Measurements from ENCODE around the gene FFAR2.

FFAR2 gene

DNA sequence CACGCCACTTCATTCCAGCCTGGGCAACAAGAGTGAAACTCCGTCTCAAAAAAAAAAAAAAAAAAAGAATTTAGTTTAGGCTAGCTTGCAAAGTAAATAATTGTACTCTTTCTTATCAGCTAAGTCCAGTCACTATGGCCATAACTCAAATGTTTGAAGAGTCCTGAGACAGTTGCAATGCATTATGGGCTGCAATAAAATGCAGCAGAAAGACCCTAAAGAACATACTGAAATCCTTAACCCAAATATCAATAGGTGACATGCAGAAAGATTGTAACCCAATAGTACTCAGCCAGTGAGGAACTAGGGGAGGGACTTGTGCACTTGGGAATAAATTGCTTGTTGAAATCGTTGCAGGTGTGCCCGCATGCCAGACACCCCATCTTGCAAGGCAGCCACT lies 20.9 kb upstream of the FFAR2 start:
- no peak for DNase-seq

DNA sequence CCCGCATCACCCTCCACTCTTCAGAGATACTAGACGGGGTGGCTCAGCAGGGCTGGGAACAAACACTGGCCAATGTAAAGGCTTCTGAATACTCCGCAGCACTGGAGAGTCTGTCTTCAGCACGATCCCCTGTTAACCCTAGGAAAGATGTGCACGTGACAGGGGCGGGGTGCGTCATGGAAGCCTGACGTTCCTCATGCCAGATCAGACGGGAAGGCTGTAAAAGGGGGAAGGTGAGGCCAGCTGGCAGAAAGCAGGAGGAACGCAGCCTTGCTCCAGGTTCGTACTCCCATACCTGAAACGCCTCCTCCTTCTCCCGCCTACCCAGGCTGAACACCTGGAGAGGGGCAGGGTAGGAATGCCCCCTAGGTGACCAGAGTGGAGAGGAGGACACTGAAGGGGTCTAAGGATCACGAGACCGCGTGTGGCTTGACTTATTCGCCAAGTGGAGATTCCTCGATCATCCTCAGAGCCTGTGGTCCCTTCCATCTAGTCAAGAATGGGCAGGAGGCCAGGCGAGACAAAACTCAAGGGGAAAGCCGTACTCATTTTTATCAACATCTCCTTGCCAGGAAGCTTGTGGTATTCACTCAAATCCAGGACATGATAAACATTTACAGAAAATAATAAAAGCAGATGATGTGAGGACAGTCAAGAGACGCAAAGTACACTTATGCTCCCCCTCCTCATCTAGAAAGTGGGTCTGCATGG lies 18.2 kb upstream of the FFAR2 start:
- no peak for DNase-seq

DNA sequence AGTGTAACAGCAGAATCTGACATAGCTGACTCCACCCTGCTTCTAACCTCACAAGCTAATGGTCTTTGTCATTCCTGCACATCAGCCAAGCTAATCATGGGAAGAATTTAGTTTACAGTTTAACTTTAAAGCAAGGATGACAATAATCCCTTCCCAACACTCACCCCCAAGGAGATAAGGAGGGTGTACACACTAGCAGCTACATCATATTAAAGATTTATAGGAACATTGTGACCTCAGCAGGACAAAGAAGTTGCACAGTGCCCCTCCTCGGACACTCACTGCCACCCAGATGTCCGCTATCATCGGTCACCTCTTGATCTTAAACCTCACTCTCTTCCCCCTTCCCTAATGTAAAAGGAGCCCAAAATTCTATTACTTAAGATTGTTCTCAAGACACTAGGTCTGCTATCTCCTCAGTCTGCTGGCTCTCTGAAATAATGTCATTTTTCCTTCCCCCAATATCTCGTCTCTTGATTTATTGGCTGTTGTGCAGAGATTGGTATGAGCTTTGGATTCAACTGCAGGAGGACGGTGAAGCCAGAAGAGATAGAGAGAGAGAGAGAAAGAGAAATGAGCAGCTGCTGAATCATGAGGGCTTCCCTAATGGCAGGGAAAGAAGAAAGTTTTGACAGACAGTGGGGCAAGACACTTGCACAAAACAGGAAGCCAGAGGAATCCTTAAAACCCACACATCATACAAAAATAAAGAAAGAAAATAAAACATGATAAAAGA lies 17.5 kb upstream of the FFAR2 start:
- no peak for DNase-seq

DNA sequence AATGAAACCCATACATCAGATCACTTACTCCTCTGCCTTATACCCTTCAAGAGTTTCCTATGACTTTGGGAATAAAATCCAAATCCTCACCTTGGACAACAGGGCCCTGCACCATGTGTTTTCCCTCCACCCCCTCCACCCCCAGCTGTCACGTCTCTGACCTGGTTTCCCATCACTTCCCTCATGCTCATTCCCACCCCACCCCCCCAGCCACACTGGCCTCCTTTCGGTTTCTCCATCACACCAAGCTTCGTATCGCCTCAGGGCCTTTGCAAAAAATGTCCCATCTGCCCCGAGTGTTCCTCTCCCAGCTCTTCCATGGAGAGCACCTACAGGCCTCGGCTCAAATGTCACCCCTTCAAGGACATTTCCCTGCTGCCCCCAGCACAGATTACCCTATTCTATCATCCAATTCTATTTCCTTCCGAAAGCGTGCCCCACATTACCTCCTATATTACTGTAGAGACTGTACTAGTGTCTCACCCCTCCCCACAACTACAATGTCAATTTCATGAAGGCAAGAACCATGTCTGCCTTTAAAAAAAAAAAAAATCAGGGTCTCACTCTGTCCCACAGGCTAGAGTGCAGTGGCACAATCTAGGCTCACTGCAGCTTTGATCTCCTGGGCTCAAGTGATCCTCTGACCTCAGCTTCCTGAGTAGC lies 16.8 kb upstream of the FFAR2 start:
- DNase-seq = no peak

DNA sequence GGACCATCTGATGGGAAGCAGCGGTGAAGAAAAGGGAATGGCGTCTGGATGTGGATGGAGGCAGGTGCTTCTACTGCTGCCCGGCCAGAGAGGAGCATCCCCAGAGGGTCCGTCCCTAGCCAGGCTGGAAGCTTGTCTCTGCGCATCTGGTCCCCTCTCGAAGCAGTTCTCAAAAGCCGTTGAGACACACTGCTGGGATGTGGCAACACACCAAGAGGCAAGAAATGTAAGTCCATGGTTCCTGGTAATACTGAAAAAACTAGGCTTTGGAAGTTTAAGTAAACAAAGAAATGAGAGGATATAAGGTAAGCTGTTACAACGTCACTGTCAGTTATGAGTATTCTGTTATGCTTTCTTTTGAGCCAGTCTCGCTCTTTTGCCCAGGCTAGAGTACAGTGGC lies 15.1 kb upstream of the FFAR2 start:
- DNase-seq = no peak

DNA sequence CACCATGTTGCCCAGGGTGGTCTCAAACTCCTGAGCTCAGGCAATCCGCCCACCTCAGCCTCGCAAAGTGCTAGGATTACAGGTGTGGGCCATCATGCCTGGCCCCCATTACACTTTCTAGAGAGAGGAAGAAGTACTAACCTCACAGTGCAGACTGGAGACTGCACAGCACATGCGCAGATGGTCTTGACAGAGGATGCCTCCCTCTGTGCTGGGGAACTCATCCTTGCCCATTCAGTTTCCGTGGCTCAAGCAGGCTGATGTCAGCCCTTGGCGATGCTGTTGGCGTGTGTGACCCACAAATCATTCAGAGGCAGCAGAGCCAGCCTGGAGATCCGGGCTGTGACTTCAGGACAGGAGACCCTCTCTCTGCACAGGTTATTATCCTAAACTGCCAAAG lies 14.6 kb upstream of the FFAR2 start:
- DNase-seq = no peak

DNA sequence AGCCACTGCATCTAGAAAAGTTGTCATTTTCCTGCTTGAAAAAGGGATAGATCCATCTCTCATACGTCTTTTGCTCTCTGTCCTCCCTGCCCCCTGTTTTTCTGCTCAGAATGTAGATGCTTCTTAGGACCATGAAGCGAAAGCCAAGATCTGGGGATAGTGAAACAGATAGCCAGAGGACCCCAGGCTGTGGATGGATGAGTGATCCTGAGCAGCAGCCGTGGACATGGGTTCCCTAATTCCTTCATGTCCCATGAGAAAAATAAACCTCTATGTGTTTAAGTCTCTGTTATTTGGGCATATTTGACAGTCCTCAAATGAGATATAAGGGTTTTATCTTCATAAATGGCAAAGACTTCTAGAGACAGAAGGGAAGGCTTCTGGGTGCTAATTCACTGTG lies 12.2 kb upstream of the FFAR2 start:
- no peak for DNase-seq

DNA sequence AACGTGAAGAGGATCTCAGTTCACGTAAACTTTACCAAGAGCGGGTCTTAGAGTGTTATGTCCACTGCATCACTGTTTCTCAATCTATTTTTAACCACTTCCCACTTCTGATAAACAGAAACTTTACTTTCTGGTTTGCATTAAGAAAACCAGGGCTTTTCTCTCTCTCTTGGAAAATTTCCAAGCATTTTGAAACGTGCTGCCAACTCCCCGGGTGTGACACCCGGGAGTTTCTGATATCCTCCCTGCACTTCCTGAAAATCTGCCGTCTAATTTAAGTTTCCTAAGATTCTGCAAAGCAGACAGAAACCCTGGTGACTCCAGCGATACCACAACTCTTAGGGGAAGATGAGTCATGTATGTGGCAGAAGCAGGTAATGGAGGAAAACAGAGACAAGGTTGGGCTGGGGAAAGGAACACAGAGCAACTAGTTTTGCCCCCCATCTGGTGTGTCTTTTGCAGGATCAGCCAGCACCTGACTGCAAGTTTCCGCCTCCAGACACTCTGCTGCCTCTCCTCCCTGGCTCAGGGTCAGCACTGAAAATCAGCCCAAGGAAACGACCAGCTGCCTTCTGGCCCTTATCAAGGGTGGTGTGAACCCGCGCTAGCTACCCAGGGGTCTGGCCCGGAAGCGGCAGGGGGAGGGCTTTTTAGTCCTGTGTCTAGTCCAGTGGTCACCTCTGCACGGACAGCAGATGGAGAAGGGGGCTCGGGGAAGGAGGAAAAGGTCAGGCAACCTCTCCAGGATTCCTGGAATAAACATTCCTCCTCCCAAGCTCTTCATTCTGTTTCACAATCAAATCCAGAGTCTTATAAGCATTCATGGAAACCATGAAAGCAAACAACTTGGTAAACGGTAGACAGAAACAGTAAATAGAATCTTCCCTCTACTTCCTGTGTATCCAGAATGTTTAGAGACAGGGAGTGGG lies 11.3 kb upstream of the FFAR2 start:
- DNase-seq = no peak

DNA sequence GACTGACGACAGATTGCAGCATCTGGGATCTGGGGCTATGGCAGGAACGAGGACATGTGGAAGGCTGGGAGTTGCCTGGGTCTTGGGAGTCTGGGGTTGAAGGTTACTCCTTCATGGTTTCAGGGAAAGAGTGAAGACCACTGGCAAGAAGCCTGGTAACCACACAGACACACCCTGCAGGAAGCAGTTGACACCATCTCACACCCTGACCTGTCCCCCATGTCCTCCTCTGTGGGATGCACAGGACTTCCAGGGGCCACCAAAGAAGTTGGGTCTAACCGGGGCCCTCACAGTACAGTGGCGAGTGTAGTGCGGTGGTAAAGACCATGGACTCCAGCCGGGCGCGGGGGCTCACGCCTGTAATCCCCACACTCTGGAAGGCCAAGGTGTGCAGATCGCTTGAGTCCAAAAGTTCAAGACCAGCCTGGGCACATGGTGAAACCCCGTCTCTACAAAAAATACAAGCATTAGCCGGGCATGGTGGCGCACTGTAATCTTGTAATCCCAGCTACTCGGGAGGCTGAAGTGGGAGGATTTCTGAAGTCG lies 10.6 kb upstream of the FFAR2 start:
- DNase-seq = no peak

DNA sequence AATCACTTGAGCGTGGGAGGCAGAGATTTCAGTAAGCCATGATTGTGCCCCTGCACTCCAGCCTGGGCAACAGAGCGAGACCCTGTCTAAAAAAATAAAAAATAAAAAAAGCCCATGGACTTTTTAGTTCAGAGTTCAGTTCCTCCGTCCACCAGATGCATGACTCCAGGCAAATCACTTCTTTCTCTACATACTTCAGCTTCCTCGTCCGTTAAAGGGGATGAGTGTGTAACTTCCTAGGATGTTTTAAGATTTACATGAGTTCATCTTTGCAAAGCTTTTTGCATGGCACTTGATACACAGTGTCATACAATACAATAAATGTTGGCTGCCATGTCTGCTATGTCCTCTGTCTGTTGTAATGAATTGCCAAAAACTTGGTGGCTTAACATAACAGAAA lies 10.0 kb upstream of the FFAR2 start:
- DNase-seq = no peak

DNA sequence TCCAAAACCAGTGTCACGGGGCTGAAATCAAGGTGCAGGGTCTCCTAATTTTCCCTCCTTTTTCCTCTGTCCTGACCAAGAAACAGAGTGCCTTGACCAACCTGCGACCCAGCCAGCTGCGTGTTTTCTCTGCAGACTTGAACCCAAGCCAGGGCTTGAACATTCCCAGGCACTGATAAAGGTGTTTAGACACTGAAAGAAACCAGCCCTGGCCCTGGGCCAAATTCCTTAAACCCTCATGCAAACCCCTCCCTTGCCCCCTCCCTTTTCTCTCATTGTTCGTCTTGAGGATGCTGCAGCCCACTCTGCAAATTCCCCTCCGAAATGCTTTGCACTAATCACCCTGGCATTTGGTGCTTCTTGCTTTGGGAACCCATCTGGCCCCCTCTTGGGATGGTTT lies 9.5 kb upstream of the FFAR2 start:
- no peak for DNase-seq

DNA sequence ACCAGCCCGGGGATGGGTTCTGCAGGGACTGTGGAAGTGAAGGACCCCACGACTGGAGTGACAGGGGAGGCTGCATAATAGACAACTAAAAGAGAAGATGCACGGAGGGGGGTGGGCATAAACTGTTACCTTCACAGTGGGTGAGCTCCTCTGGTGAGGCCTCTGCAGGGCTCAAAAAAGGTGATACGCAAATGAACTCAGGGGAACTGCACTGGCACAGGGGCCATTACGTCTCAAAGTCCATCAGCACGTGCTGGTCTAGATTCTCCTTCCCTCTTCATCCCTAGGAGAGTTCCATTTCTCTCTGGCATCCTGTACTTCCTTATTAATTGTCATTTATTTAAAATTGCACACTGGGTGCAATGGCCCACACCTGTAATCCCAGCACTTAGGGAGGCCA lies 8.1 kb upstream of the FFAR2 start:
- no peak for DNase-seq

DNA sequence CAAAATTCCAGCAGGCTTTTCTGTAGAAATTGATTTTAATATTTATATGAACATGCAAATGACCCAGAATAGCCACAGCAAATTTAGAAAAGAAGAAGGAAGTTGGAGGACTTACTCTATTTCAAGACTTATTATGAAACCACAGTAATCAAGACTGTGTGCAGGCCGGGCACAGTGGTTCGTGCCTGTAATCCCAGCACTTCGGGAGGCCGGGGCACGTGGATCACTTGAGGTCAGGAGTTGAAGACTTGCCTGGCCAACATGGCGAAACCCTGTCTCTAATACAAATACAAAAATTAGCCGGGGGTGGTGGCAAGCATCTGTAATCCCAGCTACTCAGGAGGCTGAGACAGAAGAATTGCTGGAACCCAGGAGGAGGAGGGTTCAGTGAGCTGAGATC lies 6.0 kb upstream of the FFAR2 start:
- DNase-seq = no peak

DNA sequence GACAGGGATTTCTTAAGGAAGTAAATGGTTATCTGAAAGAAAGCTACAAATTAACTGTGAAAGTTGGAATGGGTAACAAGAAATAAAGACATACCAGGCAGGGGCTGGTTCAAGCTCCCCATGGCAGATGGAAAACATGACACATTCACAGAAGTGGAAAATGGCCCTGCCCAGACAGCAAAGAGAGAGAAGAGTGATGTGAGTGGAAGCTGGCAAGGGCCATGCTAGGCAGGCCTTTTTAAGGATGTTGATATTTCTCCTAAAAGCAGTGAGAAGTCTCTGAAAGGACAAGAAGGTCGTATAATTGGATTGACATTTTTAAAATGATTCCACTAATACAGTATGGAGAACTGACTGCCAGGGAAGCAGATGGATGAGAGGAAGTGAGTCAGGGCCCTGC lies 3.3 kb upstream of the FFAR2 start:
- DNase-seq = no peak

DNA sequence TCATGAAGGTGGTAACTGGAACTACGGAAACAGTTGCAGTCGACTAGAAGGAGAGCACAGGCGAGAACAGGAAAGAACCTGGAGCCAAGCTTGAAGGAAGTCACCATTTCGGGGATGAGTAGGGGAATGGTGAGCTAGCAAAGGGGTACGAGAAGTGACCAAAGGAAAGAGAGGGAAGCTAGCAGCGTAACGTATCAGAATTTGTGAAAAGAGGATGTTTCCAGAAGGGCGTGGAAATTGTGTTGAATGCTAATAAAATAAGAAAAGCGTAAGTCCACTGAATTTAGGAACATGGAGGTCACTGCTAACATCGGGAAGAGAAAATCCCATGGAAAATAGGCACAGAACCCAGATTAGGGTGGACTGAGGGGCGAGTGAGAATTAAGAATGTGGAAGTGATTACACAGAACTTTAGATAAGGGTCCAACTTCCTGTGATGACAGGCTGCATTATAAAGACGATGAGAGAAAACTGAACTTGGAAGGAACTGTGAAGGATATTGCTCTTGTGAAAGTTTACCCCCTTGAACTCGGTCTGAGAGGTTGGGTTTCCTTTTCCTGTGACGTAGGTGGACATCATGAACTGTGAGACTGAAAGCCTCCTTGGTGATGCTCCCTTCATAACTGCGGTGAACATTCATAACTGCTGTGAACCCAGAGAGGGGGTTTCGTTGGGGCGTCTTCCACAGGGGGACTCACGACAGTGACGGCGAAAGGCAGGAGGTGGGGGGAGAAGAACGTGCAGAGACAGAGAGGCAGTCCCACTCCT lies 2.0 kb upstream of the FFAR2 start:
- DNase-seq = no peak

DNA sequence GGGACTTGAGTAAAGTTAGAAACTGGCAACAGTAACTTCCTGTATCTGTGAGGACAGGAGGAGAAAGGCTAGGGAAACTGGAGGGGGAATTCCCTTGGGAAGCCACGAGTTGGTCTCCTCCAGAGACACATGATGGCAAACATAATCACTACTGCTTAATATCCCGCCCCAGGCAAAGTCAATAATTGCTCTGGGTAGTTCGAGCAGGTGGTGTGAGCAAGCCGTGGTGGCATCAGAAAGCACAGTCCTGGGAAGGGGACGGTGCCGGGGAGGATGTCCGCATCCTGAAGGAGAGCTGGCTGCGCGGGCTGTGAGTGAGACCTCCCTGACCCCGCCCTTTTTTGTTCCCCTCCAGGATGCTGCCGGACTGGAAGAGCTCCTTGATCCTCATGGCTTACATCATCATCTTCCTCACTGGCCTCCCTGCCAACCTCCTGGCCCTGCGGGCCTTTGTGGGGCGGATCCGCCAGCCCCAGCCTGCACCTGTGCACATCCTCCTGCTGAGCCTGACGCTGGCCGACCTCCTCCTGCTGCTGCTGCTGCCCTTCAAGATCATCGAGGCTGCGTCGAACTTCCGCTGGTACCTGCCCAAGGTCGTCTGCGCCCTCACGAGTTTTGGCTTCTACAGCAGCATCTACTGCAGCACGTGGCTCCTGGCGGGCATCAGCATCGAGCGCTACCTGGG lies 1.4 kb downstream of the FFAR2 start:
- peak; percentile 46 for DNase-seq

DNA sequence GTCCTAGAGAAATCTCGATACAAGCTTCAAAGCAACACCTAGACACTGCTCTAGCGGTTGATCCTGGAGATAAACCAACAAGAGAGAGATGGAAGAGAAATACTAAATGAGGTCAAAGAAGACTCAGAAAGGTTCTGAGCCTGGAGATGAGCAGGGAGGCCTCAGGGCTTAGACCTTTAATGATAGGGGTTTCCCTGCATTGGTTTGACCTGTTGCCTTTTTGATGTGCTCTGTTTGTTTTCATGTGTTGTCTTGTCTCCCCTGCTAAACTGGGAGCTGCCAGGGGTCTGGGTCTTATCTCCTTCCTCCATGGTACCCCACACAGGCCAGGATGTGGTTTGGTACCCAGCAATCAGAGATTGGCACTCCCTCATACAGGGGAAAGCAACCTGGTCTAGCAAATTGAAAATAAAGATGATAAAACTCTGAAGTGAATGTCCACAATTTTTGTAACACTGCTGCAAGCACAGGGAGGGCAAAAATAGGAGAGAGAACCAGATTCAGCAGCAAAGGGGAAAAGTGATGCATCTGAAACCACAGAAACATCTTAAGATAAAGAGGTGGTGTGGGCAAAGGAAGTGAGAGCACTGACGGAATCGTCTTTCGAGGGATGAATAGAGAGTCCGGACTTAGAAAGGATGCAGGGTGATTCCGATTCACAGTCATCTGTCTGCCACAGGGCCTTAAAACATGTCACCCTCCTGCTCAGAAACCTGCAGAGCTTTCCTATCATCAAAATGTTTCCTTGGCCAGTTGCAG lies 3.5 kb downstream of the FFAR2 start:
- DNase-seq = no peak

DNA sequence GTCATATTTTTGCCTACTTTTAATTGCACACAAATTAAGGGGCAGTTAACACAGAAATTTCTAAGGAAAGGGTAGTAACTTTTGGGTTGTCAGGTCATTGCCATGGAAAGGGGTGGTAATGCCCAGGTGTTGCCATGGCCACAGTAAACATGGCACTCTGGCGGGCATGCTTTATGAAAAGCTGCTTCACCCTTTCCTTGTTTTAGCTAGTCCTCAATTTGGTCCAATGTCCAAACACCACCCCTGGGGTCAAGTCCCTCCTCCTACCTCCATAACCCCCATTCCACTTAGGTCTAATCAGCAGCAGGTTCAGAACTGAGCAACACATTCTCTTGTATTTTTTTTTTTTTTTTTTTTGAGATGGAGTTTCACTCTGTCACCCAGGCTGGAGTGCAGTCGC lies 6.6 kb downstream of the FFAR2 start:
- DNase-seq = no peak

DNA sequence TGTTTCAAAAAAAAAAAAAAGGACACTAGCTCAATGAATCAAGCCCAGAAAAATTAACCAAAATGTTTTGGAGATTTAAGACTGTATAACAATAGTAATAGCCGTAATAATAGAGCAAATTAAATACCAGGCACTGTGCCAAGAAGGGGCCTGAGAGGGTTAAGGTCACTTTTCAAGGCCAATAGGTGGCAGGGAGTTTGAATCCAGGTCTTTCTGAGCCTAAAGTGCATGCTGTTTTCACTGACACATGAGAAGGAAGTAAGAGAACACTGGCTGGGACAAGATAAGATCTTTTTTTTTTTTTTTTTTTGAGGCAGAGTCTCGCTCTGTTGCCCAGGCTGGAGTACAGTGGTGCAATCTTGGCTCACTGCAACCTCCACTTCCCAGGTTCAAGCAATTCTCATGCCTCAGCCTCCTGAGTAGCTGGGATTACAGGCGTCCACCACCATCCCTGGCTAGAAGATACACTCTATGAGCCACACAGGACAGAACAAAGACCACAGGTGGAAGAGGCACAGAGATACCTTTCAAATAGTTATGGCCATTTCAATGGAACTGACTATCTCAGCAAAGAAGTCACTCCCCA lies 7.7 kb downstream of the FFAR2 start:
- DNase-seq = no peak

DNA sequence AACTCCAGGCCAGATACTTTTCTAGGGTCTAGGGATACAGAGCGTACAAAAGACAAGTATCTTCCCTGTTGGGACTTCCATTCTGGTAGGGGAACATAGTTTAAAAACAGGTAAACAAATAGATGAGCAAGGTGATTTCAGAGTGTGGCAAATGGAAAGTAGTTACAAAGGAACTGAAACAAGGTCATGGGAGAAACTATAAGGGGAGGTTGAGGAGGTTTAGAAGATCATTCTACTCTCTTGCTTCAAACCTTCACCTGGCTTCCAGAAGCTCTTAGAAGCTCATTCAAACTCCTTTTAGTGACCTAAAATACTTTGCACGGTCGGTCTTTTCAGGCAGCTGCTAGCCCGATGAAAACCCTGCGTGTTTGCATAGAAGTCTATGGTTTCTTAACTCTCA lies 9.1 kb downstream of the FFAR2 start:
- no peak for DNase-seq
